NCI-H748 treated with DMSO at 0.1 percent for 48 hours (cell line): ENCODE measurements around the gene SMIM9.

Source experiments
- DNase-seq: peaks from one replicate; lab custom pipeline; 2025; lab: John Stamatoyannopoulos, UW

SMIM9 gene

GRCh38 chrX:154815274-154815818 lies 19.1 kb downstream of the SMIM9 start:
- DNase-seq, result no peak

- no peak for DNase-seq
Measured at GRCh38 chrX:154813801-154814200, 20.7 kb downstream of the SMIM9 start.

GRCh38 chrX:154812341-154813101 lies 21.9 kb downstream of the SMIM9 start:
- no peak for DNase-seq

GRCh38 chrX:154809939-154810665 lies 24.4 kb downstream of the SMIM9 start:
- DNase-seq, result no peak

- DNase-seq, result no peak
Measured at GRCh38 chrX:154806837-154807501, 27.5 kb downstream of the SMIM9 start.

GRCh38 chrX:154805696-154806091 lies 28.8 kb downstream of the SMIM9 start:
- DNase-seq, result no peak

GRCh38 chrX:154804957-154805695 lies 29.3 kb downstream of the SMIM9 start, which contains the start of gene MPP1:
MPP1 (minus strand) TSS chrX:154805485; CDS start chrX:154805373, 112 bp downstream.
- peak; percentile 43 for DNase-seq

- no peak for DNase-seq
Measured at GRCh38 chrX:154804261-154804956, 30.1 kb downstream of the SMIM9 start.

- DNase-seq, result no peak
Measured at GRCh38 chrX:154802947-154803346, 31.5 kb downstream of the SMIM9 start.

- peak; percentile 71 for DNase-seq
Measured at GRCh38 chrX:154800478-154801210, 33.8 kb downstream of the SMIM9 start.

- peak; percentile 99 for DNase-seq
Measured at GRCh38 chrX:154799556-154800348, 34.7 kb downstream of the SMIM9 start.

GRCh38 chrX:154797006-154797405 lies 37.5 kb downstream of the SMIM9 start:
- no peak for DNase-seq

GRCh38 chrX:154795016-154795415 lies 39.4 kb downstream of the SMIM9 start:
- no peak for DNase-seq

- peak; percentile 12 for DNase-seq
Measured at GRCh38 chrX:154793084-154793795, 41.2 kb downstream of the SMIM9 start.

GRCh38 chrX:154791939-154792338 lies 42.5 kb downstream of the SMIM9 start:
- no peak for DNase-seq

- DNase-seq, result no peak
Measured at GRCh38 chrX:154791467-154791866, 43.0 kb downstream of the SMIM9 start.

- no peak for DNase-seq
Measured at GRCh38 chrX:154785716-154786115, 48.7 kb downstream of the SMIM9 start.

- DNase-seq, result no peak
Measured at GRCh38 chrX:154784149-154784995, 50.1 kb downstream of the SMIM9 start.
